ENCODE data around the gene SEC14L6.
A peak's percentile ranks its signal among the peaks of the same experiment; 100 is the strongest.
"Not testable (repeated sequence)": the region's sequence is repeated elsewhere in the genome, so short reads cannot be mapped to it uniquely, and the experiment has no call there.

The SEC14L6 gene

GRCh38 chr22:30566125-30566524, 19.6 kb upstream of the SEC14L6 start:
- peak; percentile 57 for DNase-seq (ENCODE audit: low spot score)

GRCh38 chr22:30565341-30565740, 18.8 kb upstream of the SEC14L6 start:
- peak; percentile 15 for DNase-seq (ENCODE audit: low spot score)

DNA sequence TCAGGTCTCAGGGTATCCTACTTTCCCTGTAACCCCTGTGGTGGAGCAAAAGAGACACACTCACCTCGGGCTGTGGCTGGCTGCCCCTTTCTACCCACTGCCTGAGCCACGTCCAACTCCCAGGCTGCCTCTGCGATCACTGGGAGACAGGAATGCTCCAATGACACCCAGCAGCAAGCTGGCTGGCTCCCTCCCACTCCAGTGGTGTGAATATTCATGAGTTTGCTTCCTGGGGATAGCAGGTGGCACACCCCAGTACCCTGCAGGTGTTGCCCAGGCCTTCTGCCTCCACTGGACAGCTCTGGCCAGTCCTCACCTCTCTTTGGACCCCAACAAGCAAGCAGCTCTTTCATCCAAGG, 18.2 kb upstream of the SEC14L6 start:
- DNase-seq (ENCODE audit: low spot score), result peak; percentile 40

DNA sequence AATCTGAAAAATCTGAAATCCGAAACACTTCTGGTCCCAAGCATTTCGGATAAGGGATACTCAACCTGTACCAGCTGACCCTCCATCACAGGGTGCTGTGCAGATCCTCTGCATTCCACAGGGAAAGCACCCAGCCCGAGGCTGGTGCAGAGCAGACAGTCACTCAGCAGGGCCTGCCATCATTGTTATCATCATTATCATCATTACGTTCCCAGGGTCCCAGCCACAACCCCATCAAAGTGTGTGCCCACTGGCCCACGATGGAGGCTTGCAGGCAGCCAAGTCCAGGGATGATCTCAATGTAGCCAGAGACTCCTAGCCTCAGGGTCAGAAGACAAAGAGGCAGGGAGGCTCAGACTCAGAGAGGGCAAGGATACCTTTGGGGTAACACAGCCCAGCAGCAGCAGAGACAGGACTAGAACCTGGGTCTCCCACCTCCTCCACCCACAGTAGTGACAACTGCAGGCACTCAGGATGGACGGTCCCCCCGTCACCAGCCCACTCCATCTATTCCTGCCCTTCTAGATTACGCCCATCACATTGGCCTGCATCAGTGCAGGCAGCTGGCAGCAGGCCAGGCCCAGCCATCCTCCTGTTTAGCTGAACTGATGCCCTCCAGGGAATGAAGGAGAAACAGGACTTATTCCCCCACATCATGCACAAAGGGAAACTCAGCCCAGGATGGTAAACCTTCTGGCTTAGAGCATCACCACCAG, 17.7 kb upstream of the SEC14L6 start:
- no peak for DNase-seq (ENCODE audit: low spot score)

DNA sequence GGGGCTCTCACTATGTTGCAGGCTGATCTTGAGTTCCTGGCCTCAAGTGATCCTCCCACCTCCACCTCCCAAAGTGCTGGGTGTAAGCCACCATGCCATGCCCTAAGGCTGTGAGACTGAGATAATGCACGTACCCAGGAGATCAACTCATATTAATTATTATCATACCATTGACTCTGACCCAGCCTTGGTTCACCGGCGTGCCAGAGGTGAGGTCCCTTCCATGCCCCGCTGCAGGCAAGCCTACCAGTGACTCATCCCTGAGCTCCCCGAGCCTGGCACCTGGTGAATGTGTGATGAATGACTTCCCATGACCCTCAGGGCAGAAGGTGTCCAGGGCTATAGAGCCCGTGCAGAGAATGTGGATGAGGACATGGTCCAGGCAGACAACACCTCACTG, 15.8 kb upstream of the SEC14L6 start:
- peak; percentile 95 for DNase-seq (ENCODE audit: low spot score)

GRCh38 chr22:30561402-30562189, 15.1 kb upstream of the SEC14L6 start:
- DNase-seq (ENCODE audit: low spot score), result peak; percentile 30

GRCh38 chr22:30560643-30561202, 14.2 kb upstream of the SEC14L6 start:
- DNase-seq (ENCODE audit: low spot score), result peak; percentile 39

GRCh38 chr22:30559889-30560288, 13.3 kb upstream of the SEC14L6 start:
- no peak for DNase-seq (ENCODE audit: low spot score)

GRCh38 chr22:30557243-30557642, 10.7 kb upstream of the SEC14L6 start:
- DNase-seq (ENCODE audit: low spot score), result no peak

- DNase-seq (ENCODE audit: low spot score), result no peak
Observed at GRCh38 chr22:30556388-30556787, 9.8 kb upstream of the SEC14L6 start.

- no peak for DNase-seq (ENCODE audit: low spot score)
Observed at GRCh38 chr22:30555282-30556210, 9.0 kb upstream of the SEC14L6 start.

DNA sequence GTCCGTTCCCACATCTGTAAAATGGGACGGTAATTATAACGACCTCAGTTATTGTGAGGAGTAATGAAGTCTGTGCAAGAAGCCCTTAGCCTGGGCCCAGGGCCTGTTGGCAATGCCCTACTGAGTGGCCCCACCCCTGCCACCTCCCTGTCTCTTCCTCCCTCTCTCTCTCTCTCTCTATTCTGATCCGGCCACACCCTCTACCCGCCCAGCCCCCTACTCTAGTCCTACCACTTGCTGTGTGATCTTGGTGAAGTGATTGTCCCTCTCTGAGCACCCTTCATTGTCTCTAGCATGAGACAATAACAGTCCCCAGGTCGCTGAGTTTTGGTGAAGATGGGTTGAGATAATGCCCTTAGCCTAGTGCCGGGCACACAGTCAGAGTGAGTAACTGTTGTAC, 7.4 kb upstream of the SEC14L6 start:
- DNase-seq (ENCODE audit: low spot score), result no peak

DNA sequence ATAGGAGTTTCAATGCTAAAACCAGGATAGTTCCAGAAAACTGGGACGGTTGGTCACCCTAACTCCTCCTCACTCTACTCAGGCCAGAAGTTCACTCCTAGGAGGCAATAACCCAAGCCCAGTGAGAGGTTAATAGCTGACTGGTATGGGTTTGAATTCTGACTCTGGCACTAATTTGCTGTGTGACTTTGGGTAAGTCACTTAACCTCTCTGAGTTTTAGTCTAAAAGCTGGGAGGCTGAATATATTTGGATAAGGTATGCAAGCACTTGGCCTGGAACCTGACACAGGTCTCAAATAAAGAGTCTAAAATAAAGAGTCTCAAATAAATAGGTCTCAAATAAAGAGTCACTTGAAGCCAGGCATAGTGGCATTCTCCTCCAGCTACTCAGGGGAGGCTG, 6.2 kb upstream of the SEC14L6 start:
- DNase-seq (ENCODE audit: low spot score), result no peak

DNA sequence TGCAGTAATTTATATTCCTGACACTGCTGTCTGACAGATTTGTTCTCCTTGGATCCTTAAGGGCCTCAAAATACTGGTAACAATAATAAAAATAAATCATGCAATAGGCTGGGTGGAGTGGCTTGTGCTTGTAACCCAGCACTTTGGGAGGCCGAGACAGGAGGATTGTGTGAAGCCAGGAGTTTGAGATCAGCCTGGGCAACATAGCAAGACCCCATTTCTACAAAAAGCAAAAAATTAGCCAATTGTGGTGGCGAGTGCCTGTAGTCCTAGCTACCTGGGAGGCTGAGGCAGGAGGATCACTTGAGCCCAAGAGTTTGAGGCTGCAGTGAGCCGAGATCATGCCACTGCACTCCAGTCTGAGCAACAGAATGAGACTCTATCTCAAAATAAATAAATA, 5.3 kb upstream of the SEC14L6 start:
- not testable (repeated sequence) for DNase-seq (ENCODE audit: low spot score)

GRCh38 chr22:30547188-30547587, 647 bp upstream of the SEC14L6 start:
- no peak for DNase-seq (ENCODE audit: low spot score)

DNA sequence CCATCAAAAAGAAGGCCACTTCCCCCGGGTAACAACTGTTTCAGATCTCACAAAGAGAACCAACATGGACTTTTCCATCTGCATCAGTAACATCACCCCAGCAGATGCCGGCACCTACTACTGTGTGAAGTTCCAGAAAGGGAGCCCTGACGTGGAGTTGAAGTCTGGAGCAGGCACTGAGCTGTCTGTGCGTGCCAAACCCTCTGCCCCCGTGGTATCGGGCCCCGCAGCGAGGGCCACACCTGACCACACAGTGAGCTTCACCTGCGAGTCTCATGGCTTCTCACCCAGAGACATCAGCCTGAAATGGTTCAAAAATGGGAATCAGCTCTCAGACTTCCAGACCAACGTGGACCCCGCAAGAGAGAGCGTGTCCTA, 3.7 kb downstream of the SEC14L6 start:
- no peak for DNase-seq (ENCODE audit: low spot score)

DNA sequence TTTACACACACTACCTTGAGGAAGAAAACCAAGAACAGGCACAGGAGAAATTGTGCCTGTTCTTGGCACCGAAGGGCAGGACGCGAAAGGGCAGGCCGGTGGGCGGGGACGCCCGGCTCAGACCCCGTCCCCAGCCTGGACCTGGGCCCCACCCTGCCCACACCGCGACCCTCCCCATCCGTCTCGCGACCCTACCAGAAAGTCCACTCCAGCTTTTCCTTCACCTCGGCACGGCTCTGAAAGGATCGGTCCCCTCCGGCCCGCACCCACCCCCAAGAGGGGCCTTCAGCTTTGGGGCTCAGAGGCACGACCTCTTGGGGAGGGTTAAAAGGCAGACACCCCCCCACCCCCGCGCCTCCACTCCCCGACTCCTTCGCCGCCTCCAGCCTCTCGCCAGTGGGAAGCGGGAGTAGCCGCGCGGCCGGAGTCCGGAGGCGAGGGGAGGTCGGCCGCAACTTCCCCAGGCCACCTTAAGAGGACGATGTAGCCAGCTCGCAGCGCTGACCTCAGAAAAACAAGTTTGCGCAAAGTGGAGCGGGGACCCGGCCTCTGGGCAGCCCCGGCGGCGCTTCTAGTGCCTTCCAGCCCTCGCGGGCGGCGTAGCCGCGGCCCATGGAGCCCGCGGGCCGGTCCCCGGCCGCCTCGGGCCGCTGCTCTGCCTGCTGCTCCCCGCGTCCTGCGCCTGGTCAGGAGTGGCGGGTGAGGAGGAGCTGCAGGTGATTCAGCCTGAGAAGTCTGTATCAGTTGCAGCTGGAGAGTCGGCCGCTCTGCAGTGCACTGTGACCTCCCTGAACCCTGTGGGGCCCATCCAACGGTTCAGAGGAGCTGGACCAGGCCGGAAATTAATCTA, 4.4 kb downstream of the SEC14L6 start:
- DNase-seq (ENCODE audit: low spot score), result peak; percentile 73

DNA sequence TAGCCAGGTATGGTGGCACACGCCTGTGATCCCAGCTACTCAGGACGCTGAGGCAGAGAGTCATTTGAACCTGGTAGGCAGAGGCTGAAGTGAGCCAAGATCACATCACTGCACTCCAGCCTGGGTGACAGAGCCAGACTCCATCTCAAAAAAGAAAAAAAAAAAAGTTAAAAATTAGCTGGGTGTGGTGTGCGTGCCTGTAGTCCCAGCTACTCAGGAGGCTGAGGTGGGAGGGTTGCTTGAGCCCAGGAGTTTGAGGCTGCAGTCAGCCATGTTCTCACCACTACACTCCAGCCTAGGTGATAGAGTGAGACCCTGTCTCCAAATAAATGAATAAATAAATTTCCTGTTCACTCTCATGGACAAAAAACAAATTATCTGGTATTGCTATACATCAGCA, 5.0 kb downstream of the SEC14L6 start:
- peak; percentile 67 for DNase-seq (ENCODE audit: low spot score)

- no peak for DNase-seq (ENCODE audit: low spot score)
Observed at GRCh38 chr22:30539368-30539767, 7.2 kb downstream of the SEC14L6 start.

DNA sequence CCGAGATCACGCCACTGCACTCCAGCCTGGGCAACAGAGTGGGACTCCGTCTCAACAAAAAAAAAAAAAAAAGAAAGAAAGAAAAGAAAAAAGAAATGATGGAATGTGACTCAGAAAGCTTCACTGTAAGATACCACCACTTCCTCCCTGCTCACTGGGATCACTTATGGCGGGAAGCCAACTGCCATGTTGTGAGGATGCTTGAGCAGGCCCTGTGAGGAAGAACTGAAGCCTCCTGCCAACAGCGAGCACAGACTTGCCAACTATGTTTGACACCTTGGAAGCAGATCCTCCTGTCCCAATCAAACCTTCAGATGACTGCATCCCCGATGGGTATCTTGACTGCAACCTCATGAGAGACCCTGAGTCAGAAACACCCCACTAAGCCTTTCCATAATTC, 8.3 kb downstream of the SEC14L6 start:
- DNase-seq (ENCODE audit: low spot score), result peak; percentile 55

- DNase-seq (ENCODE audit: low spot score), result no peak
Observed at GRCh38 chr22:30537083-30537731, 9.3 kb downstream of the SEC14L6 start.

Data from kidney tubule cell (primary cell).